COR-L47 (cell line): Measurements from ENCODE around the gene PAXX.

Experiments used
- DNase-seq: peaks from one replicate; lab custom pipeline; 2025; lab: John Stamatoyannopoulos, UW

The PAXX gene

GRCh38 chr9:136982232-136983051 is 9.8 kb upstream of the PAXX start, which contains the start of gene LCNL1:
Gene LCNL1, plus strand, starts transcription at chr9:136982993. Its CDS starts 594 bp downstream, at chr9:136983587.
- DNase-seq, result no peak

DNA sequence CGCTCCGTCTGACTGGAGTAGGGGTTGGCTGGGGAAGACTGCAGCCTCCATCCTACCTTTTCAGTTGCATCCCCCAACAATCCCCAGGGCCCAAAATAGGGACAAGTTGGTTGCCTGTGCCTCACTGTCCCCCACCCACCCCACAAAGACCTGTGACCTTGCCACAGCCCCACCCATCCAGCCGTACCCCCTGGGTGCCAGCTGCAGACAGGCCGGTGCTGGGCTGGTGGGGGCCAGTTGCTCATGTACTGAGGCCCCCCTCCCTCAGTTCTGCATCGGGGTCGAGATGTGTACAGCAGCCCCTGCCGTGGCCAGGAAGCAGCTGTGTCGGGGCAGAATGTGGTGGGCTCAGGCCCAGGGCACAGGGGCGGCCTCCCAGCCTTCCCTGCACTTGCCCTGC is 9.1 kb upstream of the PAXX start:
- DNase-seq, result no peak

GRCh38 chr9:136983656-136984314 is 8.4 kb upstream of the PAXX start:
- no peak for DNase-seq

- no peak for DNase-seq
Observed at GRCh38 chr9:136984464-136985026, 7.7 kb upstream of the PAXX start.

DNA sequence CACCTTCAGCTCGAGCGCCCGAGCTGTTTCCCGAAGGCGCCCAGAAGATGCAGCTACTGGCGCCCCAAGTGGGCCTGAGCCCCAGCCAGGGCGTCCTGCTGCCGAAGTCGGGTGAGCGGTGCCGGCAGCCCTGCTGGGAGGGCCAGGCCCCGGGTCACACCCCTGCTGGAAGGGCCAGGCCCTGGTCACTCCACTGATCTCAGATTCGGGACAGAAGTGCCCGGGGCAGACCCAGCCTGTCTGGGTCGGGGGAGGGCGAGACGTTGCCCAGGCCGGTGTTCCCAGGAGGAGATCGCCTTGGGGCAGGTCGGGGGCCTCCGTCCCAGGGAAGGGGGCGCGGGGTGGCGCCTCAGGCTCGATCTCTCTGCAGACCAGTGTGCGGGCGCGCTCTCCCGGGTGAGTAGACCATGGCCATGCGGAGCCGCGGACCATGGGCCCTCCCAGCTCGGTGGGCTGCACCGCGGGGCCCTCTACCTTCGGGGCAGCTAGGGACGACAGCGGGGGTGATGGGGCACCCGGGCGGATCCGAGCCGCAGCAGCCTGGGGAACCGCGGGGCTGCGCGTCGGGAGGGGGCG is 7.1 kb upstream of the PAXX start:
- DNase-seq, result no peak

DNA sequence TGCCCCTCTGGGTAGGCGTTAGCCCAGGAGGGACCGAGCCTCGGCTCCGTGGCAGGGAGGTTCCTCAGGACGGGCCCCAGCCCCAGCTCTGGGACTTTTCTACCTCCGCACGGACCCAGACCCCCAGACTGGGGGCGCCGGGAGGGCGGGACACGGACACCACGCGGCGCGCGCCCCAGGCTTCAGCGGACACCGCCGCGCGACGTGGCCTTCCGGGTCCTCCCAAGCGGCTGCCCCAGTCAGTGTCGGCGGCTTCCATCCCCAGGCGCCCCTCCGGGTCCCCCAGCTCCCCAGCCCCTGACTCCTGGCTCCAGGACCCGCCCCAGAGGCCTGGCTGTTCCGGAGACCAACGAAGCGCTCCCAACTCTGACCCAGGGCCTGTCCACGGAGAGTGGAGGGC is 6.4 kb upstream of the PAXX start:
- no peak for DNase-seq

DNA sequence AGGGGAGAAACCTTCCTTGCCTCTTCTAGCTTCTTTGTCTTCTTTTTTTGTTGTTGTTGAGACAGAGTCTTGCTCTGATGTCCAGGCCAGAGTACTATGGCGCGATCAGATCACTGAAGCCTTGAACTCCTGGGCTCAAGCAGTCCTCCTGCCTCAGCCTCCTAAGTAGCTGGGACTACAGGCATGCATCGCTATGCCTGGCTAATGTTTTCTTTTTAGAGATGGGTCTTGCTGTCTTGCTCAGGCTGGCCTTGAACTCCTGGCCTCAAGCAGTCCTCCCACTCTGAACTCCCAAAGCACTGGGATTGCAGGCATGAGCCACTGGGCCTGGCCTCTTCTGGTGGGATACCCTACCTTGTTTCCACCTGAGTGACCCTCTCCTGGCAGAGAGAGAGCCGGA is 3.4 kb upstream of the PAXX start:
- no peak for DNase-seq

GRCh38 chr9:136990242-136990911 is 1.8 kb upstream of the PAXX start:
- peak; percentile 19 for DNase-seq

- no peak for DNase-seq
Observed at GRCh38 chr9:136992819-136993369, 672 bp downstream of the PAXX start.

- DNase-seq, result no peak
Observed at GRCh38 chr9:136994180-136994887, 2.1 kb downstream of the PAXX start.

DNA sequence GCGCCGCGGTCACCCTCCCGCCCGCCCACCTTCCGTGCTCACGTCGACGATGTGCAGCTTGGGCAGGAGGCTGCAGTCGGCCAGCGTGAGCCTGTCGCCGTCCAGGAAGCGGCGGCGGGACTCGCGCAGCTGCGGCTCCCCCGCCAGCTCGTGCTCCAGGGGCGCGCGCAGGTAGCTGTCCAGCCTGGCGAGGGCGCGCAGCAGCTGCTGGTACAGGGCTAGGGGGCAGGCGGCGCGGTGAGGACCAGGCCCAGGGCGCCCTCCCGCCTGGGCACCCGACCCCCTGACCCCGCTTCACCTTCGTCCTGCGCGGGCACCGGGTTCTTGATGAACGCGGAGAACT is 2.6 kb downstream of the PAXX start:
- DNase-seq, result no peak

DNA sequence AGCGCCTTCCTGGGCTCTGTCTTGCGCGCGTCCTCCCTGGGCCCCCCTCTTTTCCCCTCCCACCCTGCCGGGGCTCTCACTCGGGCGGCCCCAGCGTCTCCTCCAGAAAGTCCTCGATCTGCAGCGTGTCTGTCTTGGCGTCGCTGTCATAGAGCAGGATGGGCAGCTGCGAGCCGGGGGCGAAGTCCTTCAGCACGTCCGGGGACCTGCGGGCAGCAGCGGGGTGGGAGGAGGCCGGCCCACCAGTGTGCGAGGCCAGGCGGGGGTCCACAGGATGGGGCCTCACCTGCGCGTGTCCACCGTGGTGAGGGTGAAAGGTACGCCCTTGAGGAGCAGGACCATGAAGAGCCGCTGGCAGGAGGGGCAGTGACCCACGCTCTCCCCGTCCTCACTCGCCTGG is 3.1 kb downstream of the PAXX start:
- no peak for DNase-seq

DNA sequence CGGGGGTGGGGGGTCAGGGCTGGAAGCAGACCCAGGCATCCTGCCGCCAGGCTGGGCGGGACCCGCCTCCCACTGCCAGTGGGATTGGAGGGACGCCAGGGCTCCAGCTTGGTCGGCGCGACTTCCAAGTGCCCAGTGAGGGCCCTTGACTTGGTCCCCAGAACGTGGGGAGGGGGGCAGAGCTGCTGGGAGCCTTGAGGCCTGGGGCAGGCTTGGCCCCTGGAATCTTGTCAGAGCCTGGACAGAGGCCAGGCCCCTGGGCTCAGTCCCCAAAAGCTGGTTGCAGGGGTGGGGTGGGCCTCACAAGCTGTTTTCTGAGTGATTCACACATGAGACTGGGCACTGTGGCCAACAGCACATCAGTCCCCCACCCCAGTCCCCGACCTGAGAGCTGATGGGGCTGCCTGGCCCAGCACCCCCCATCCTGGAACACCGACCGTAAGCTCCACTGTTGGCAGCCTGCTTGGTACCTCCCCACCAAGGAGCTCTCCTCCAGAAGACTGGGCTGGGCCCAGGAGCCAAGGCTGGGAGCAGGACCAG is 3.6 kb downstream of the PAXX start:
- DNase-seq, result peak; percentile 27

GRCh38 chr9:136996361-136997292 is 4.4 kb downstream of the PAXX start, which contains the start of gene CLIC3:
Gene CLIC3, minus strand, starts transcription at chr9:136996568. Its CDS starts 25 bp downstream, at chr9:136996543.
- DNase-seq, result peak; percentile 46

- no peak for DNase-seq
Observed at GRCh38 chr9:136997371-136997770, 5.1 kb downstream of the PAXX start.

- no peak for DNase-seq
Observed at GRCh38 chr9:136997830-136998234, 5.6 kb downstream of the PAXX start.

GRCh38 chr9:137000177-137000930 is 8.1 kb downstream of the PAXX start:
- no peak for DNase-seq

DNA sequence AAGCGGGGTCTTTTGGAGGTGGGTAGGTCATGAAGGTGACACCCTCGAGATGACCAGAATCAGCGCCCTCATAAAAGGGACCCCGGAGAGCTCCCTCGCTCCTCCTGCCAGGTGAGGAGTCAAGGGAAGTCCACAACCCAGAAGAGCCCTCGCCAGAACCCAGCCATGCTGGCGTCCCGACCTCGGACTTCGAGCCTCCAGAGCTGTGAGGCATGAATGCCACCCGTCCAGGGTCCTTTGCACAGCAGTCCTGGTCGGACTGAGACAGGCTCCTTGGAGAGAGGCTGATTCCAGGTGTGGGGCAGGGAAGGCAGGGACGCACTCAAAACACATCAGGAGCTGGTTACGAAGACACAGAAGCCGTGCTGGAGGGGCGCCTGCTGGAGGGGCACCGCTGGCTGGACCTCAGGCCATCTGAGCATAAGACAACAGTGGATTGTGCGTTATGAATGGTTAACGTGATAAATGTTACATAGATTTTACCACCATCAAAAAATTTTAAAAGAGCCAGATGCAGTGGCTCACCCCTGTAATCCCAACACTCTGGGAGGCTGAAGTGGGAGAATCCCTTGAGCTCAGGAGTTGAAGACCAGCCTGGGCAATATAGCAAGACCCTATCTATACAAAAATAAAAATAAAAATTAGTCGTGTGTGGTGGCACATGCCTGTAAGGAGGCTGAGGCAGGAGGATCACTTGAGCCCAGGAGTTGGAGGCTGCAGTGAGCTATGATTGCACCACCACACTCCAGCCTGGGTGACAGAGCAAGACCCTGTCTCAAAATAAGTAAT is 9.8 kb downstream of the PAXX start:
- no peak for DNase-seq
